ENCODE measurements around the gene PLEK. TPM values are rescaled to one million over a fixed set of nuclear protein-coding genes. Genes with fewer than 3 reads are reported as not detected.

The PLEK gene
- total RNA-seq, 1 donor from 2014 or later, result not detected

DNA sequence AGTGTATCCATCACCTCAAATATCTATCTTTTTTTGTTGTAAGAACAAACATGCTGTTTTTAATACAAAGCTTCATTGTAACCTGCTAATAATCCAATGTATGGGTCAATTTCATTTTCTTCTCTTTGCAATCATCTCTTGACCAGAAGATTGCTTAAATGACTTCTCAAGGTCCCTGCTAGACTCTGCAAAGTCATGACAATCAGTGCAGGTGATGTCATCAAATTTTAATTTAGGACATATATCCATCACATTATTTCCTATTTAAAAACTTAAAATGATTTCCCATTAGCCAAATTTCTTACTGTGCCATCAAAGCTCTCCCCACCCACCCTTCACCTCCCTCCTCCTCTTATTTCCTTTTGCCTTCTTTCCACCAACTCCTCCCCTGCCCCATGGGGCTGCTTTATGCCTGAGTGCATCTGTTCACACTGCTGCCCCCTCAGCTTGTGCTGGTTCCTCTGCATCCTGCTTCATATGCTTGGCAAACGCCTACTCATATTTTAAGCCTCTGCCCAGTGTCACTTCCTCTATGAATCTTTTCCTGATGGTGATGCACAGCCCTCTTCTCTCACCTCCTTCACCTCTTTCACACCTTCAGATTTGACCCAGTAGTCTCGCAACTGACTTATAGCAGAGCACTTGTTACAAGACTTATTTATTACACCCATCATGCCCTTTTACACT lies 20.3 kb downstream of the PLEK start:
- no peak for TF ChIP-seq EZH2 (IDR thresholded peaks at IDR 0.05; ENCODE audit: insufficient read depth, low read length)
- TF ChIP-seq CTCF (IDR thresholded peaks at IDR 0.05; ENCODE audit: insufficient read depth, low read depth, low read length), result no peak
- peaks cover 3% of the 10 kb centered on the region for H3K9me3 Mint-ChIP-seq (ENCODE audit: unreplicated experiment)

DNA sequence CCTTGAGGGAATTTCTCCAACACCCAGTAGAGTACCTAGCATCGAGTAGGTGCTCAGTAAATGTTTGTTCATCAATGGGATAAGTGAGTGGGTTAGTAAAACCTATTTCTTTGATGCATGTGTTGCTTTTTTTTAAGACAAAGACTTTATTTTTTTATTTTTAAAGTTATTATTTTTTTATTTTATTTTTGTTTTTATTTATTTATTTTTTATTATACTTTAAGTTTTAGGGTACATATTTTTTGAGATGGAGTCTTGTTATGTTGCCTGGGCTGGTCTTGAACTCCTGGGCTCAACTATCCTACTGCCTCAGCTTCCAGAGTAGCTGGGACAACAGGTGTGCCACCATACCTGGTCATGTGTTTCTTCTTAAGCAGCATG lies 20.8 kb downstream of the PLEK start:
- no peak overlapping the region for H3K4me2 ChIP-seq (ENCODE audit: low read length)
- no peaks in the 10 kb centered on the region for H3K9me3 ChIP-seq (ENCODE audit: insufficient read depth, low read depth, low read length)
- no peak overlapping the region for H2AFZ ChIP-seq (ENCODE audit: low read depth, low read length)
- Mint-ChIP-seq H3K36me3 (ENCODE audit: low read depth, unreplicated experiment) (no peaks in the 10 kb centered on the region), H3K9me3 (ENCODE audit: unreplicated experiment) (peaks cover 3% of the 10 kb centered on the region), H3K4me1 (ENCODE audit: low read depth, unreplicated experiment) (no peaks in the 10 kb centered on the region), H3K27me3 (ENCODE audit: low read depth, unreplicated experiment) (peaks cover 28% of the 10 kb centered on the region), H3K27ac (ENCODE audit: unreplicated experiment) (no peak overlapping the region), H3K4me3 (ENCODE audit: unreplicated experiment) (no peak overlapping the region)
- FAIRE-seq (no peak), DNase-seq (ENCODE audit: low read depth) (no peak)
- no peaks in the 10 kb centered on the region for H3K79me2 ChIP-seq (ENCODE audit: insufficient read depth, low read length)
- H3K27ac ChIP-seq (ENCODE audit: low read depth, low read length), result no peak overlapping the region
- H3K9ac ChIP-seq (ENCODE audit: low read length), result no peak overlapping the region
- TF ChIP-seq CTCF (IDR thresholded peaks at IDR 0.05; ENCODE audit: insufficient read depth, low read depth, low read length) (no peak), EZH2 (IDR thresholded peaks at IDR 0.05; ENCODE audit: insufficient read depth, low read length) (no peak)
- H4K20me1 ChIP-seq (ENCODE audit: insufficient read depth, low read length), result no peaks in the 10 kb centered on the region
- H3K4me1 ChIP-seq (ENCODE audit: insufficient read depth, low read length), result no peaks in the 10 kb centered on the region
- no peak overlapping the region for H3K4me3 ChIP-seq (ENCODE audit: insufficient read depth, low read depth, low read length)
- H3K36me3 ChIP-seq (ENCODE audit: insufficient read depth, low read length), result no peaks in the 10 kb centered on the region
- peaks cover 15% of the 10 kb centered on the region for H3K27me3 ChIP-seq (ENCODE audit: insufficient read depth, low read length)

More for the DNA sequence above, 20.3 kb downstream of the PLEK start:
- peaks cover 30% of the 10 kb centered on the region for H3K27me3 Mint-ChIP-seq (ENCODE audit: low read depth, unreplicated experiment)
- FAIRE-seq (no peak), DNase-seq (ENCODE audit: low read depth) (no peak)
- Histone ChIP-seq H4K20me1 (ENCODE audit: insufficient read depth, low read length) (no peaks in the 10 kb centered on the region), H3K4me2 (ENCODE audit: low read length) (no peak overlapping the region), H3K4me1 (ENCODE audit: insufficient read depth, low read length) (no peaks in the 10 kb centered on the region), H3K9me3 (ENCODE audit: insufficient read depth, low read depth, low read length) (no peaks in the 10 kb centered on the region), H3K9ac (ENCODE audit: low read length) (no peak overlapping the region), H3K79me2 (ENCODE audit: insufficient read depth, low read length) (no peaks in the 10 kb centered on the region), H2AFZ (ENCODE audit: low read depth, low read length) (no peak overlapping the region), H3K36me3 (ENCODE audit: insufficient read depth, low read length) (no peaks in the 10 kb centered on the region), H3K27ac (ENCODE audit: low read depth, low read length) (no peak overlapping the region), H3K27me3 (ENCODE audit: insufficient read depth, low read length) (peaks cover 17% of the 10 kb centered on the region), H3K4me3 (ENCODE audit: insufficient read depth, low read depth, low read length) (no peak overlapping the region)
- H3K4me3 Mint-ChIP-seq (ENCODE audit: unreplicated experiment), result no peak overlapping the region
- H3K36me3 Mint-ChIP-seq (ENCODE audit: low read depth, unreplicated experiment), result no peaks in the 10 kb centered on the region
- H3K4me1 Mint-ChIP-seq (ENCODE audit: low read depth, unreplicated experiment), result no peaks in the 10 kb centered on the region
- H3K27ac Mint-ChIP-seq (ENCODE audit: unreplicated experiment), result no peak overlapping the region

DNA sequence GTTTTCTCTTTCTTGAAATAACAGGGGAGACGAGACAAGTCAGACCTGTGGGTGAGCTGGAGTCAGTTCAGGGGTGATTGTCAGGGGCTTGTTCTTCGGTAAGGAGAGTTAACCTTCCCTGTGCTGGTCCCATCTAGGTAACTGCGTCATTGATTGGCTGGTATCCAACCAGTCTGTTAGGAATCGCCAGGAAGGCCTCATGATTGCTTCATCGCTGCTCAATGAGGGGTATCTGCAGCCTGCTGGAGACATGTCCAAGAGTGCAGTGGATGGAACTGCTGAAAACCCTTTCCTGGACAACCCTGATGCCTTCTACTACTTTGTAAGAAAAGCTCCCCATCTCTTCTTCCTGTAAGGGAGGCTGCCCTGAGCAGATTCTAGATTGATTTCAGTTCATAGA lies 21.3 kb downstream of the PLEK start:
- no peaks in the 10 kb centered on the region for H4K20me1 ChIP-seq (ENCODE audit: insufficient read depth, low read length)
- Mint-ChIP-seq H3K4me3 (ENCODE audit: unreplicated experiment) (no peak overlapping the region), H3K4me1 (ENCODE audit: low read depth, unreplicated experiment) (no peaks in the 10 kb centered on the region), H3K36me3 (ENCODE audit: low read depth, unreplicated experiment) (no peaks in the 10 kb centered on the region), H3K27ac (ENCODE audit: unreplicated experiment) (no peak overlapping the region), H3K9me3 (ENCODE audit: unreplicated experiment) (peaks cover under 1% of the 10 kb centered on the region), H3K27me3 (ENCODE audit: low read depth, unreplicated experiment) (peaks cover 23% of the 10 kb centered on the region)
- no peaks in the 10 kb centered on the region for H3K79me2 ChIP-seq (ENCODE audit: insufficient read depth, low read length)
- H3K9me3 ChIP-seq (ENCODE audit: insufficient read depth, low read depth, low read length), result no peaks in the 10 kb centered on the region
- no peak for DNase-seq (ENCODE audit: low read depth)
- H3K4me1 ChIP-seq (ENCODE audit: insufficient read depth, low read length), result no peaks in the 10 kb centered on the region
- no peak for TF ChIP-seq CTCF (IDR thresholded peaks at IDR 0.05; ENCODE audit: insufficient read depth, low read depth, low read length)
- TF ChIP-seq EZH2 (IDR thresholded peaks at IDR 0.05; ENCODE audit: insufficient read depth, low read length), result no peak
- no peak overlapping the region for H3K4me2 ChIP-seq (ENCODE audit: low read length)
- peaks cover 18% of the 10 kb centered on the region for H3K27me3 ChIP-seq (ENCODE audit: insufficient read depth, low read length)
- no peak overlapping the region for H3K27ac ChIP-seq (ENCODE audit: low read depth, low read length)
- H3K4me3 ChIP-seq (ENCODE audit: insufficient read depth, low read depth, low read length), result no peak overlapping the region
- H3K36me3 ChIP-seq (ENCODE audit: insufficient read depth, low read length), result no peaks in the 10 kb centered on the region
- H3K9ac ChIP-seq (ENCODE audit: low read length), result no peak overlapping the region
- no peak for FAIRE-seq
- no peak overlapping the region for H2AFZ ChIP-seq (ENCODE audit: low read depth, low read length)
